Activated CD4-positive, alpha-beta T cell treated with anti-CD3 and anti-CD28 coated beads, Interleukin-2, Interleukin-4, amounts not matched to agents 100 ng/mL and 50 ng/mL, durations not matched to agents 16 hours and 8 hours (primary cell): ENCODE results near the gene RALB.

Experiments used
- DNase-seq: peaks from one replicate; pipeline ENCODE4 v3.0.0-alpha.2; 2020; ENCODE audit warnings: low spot score

The RALB gene

GRCh38 chr2:120338015-120338414, 85.4 kb downstream of the RALB start:
- no peak for DNase-seq

GRCh38 chr2:120341977-120342376, 89.3 kb downstream of the RALB start:
- DNase-seq, result no peak

GRCh38 chr2:120342446-120342845, 89.8 kb downstream of the RALB start:
- no peak for DNase-seq

- DNase-seq, result no peak
Observed at GRCh38 chr2:120343100-120343432, 90.4 kb downstream of the RALB start.

GRCh38 chr2:120343433-120344105, 90.9 kb downstream of the RALB start:
- peak; percentile 62 for DNase-seq
